Epithelial cell of esophagus (primary cell): ENCODE data around the gene FGGY.
A peak's percentile ranks its signal among the peaks of the same experiment; 100 is the strongest.

ENCODE experiments used
- DNase-seq: peaks from one replicate; pipeline ENCODE4 v3.0.0; 2010; ENCODE audit warnings: low read depth
- H3K4me3 ChIP-seq: 2 replicates; pipeline ENCODE4 v1.5.1; 2011; ENCODE audit warnings: mild to moderate bottlenecking, low read length, control low read depth
- CTCF ChIP-seq: IDR thresholded peaks from 2 replicates; pipeline ENCODE4 v1.5.1; 2011; ENCODE audit warnings: low read depth, mild to moderate bottlenecking, low read length, control low read depth, inconsistent platforms; ENCODE audit not compliant: insufficient read depth; ENCODE audit errors: missing control alignments

The FGGY gene

GRCh38 chr1:59775480-59775879, 478.6 kb downstream of the FGGY start:
- TF ChIP-seq CTCF: no peak
- no peak for DNase-seq
- H3K4me3 ChIP-seq: no peak overlapping the region

- DNase-seq: no peak
- H3K4me3 ChIP-seq: no peak overlapping the region
- TF ChIP-seq CTCF: no peak
Observed at GRCh38 chr1:59776960-59777852, 480.3 kb downstream of the FGGY start.

GRCh38 chr1:59779949-59780348, 483.1 kb downstream of the FGGY start:
- H3K4me3 ChIP-seq: no peak overlapping the region
- TF ChIP-seq CTCF: no peak
- no peak for DNase-seq

GRCh38 chr1:59788825-59789224, 491.9 kb downstream of the FGGY start:
- TF ChIP-seq CTCF: no peak
- no peak overlapping the region for H3K4me3 ChIP-seq
- DNase-seq: peak; percentile 46

GRCh38 chr1:59798600-59798999, 501.7 kb downstream of the FGGY start:
- no peak for DNase-seq
- no peak for TF ChIP-seq CTCF
- H3K4me3 ChIP-seq: no peak overlapping the region

- no peak for TF ChIP-seq CTCF
- DNase-seq: no peak
- no peak overlapping the region for H3K4me3 ChIP-seq
Observed at GRCh38 chr1:59803458-59804038, 506.7 kb downstream of the FGGY start.
